Measurements from ENCODE around the gene RAP2A.

GRCh38 chr13:97471711-97472110, 37.7 kb downstream of the RAP2A start:
- TF ChIP-seq CTCF (IDR thresholded peaks at IDR 0.05; ENCODE audit: insufficient read depth, low read depth, low read length) (no peak), EZH2 (IDR thresholded peaks at IDR 0.05; ENCODE audit: insufficient read depth, low read length) (no peak)
